K562 (cell line): ENCODE results near the gene EPDR1. TPM values are rescaled to one million over a fixed set of nuclear protein-coding genes. Genes with fewer than 3 reads are reported as not detected.

Experiments used
- GTF2A2 ChIP-seq: IDR thresholded peaks from 2 replicates; pipeline ENCODE4 v1.6.1; 2016; ENCODE audit warnings: mild to moderate bottlenecking, missing genetic modification characterization, missing compliant biosample characterization
- MECOM ChIP-seq: fragments of 250-450 bp; sonication (Bioruptor Pico); IDR thresholded peaks from 2 replicates; pipeline ENCODE4 v1.8.0; 2022; ENCODE audit warnings: inconsistent platforms
- NR2C2 ChIP-seq, 2 experiments: fragments of 200-800 bp in 1 of 2; sonication (Bioruptor generic) in 1 of 2; sonication (generic) in 1 of 2; formaldehyde crosslinking in 1 of 2; IDR thresholded peaks; 2 replicates each; pipeline versions ENCODE4 v1.6.1 to v1.8.0; 2016 to 2022; ENCODE audit warnings: mild to moderate bottlenecking in 1 of 2, missing compliant biosample characterization in 1 of 2, missing genetic modification characterization in 1 of 2, missing genetic modification reagents in 1 of 2
- RHOXF2B ChIP-seq: fragments of 250-450 bp; sonication (Bioruptor Pico); conservative IDR thresholded peaks from 2 replicates; pipeline ENCODE4 v1.5.1; 2021
- SRSF3 ChIP-seq: fragments of 200-400 bp; formaldehyde crosslinking; IDR thresholded peaks from 2 replicates; pipeline ENCODE4 v1.6.1; 2016; ENCODE audit warnings: mild to moderate bottlenecking, low read length, moderate library complexity; ENCODE audit not compliant: insufficient read depth
- ZNF184 ChIP-seq: sonication (generic); formaldehyde crosslinking; IDR thresholded peaks from 2 replicates; pipeline ENCODE4 v1.5.0; 2020; ENCODE audit warnings: missing genetic modification reagents
- polyA plus RNA-seq, 8 experiments: library from polyadenylated mRNA; depleted of rRNA in 4 of 8; stranded (reverse) in 5 of 8; unstranded in 3 of 8; fragments of >200 nt; fragmentation: Nextera tagmentation in 2 of 8; fragmentation: Illumina TruSeq in 1 of 8; extraction: Ambion mirVana in 2 of 8; extraction: Trizol in 1 of 8; gene quantifications; 2 replicates each; pipeline versions ENCODE4 v1.2.1 to v1.2.3, GENCODE V29; 2011 to 2014; ENCODE audit warnings: inconsistent platforms in 1 of 8, missing spikeins in 1 of 8
- total RNA-seq, 7 experiments: library from RNA; depleted of rRNA in 6 of 7; stranded (reverse); fragments of >200 nt in 6 of 7; fragmentation: Illumina TruSeq in 2 of 7; extraction: Trizol in 2 of 7; gene quantifications; 2 replicates each; pipeline versions ENCODE4 v1.2.1 to v1.2.3, GENCODE V29; 2011 to 2021; ENCODE audit warnings: low replicate concordance in 1 of 7
- TF ChIP-seq, protein P1 (sequence below), 3 experiments: fragments of 200-800 bp in 1 of 3; fragments of 250-450 bp in 1 of 3; fragments of 450-650 bp in 1 of 3; sonication (Bioruptor Pico) in 1 of 3; sonication (Bioruptor generic) in 1 of 3; formaldehyde crosslinking in 1 of 3; IDR thresholded peaks; 2 replicates each; pipeline versions ENCODE4 v1.6.1 to v1.8.0; 2016 to 2022; ENCODE audit warnings: mild to moderate bottlenecking in 2 of 3, missing genetic modification characterization in 2 of 3, missing compliant biosample characterization in 1 of 3, moderate library complexity in 1 of 3
- TF ChIP-seq, protein P2 (sequence below): sonication (generic); formaldehyde crosslinking; IDR thresholded peaks from 2 replicates; pipeline ENCODE4 v1.8.0; 2023; ENCODE audit warnings: mild to moderate bottlenecking, missing genetic modification reagents
- TF ChIP-seq, protein P3 (sequence below): fragments of 200-800 bp; sonication (Bioruptor generic); IDR thresholded peaks from 2 replicates; pipeline ENCODE4 v1.6.1; 2017; ENCODE audit warnings: missing genetic modification characterization, missing compliant biosample characterization
- TF ChIP-seq, protein P4 (sequence below): fragments of 250-450 bp; sonication (Bioruptor Pico); IDR thresholded peaks from 2 replicates; pipeline ENCODE4 v1.4.0; 2020; ENCODE audit warnings: mild to moderate bottlenecking, moderate library complexity, borderline replicate concordance

Gene EPDR1
- total and polyA plus RNA-seq, 9 of the 15 experiments (the other 6 are each of a cell fraction or from before 2014, with no cell fraction given): 0.01 to 0.11 TPM; not detected in 7

DNA sequence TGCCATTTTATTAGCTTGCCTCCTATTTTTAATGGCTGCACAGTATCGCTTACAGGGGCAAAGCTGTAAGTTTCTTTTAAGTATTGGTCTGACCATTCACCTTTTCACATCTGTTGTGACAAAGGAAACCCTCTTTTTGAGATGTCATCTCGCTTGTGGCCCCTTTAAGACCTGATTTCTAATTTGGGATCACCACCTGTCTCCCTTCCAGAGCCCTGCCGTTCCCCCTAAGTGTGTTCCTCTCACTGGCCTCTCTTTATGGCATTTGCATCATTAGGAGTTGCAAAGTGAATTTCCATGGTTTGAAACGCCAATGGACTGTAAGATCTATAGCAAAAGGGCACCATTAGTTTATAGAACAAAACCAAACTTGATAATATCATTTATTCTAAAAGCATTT lies 1.4 kb downstream of the EPDR1 start (continued):
- TF ChIP-seq, protein P1, sequence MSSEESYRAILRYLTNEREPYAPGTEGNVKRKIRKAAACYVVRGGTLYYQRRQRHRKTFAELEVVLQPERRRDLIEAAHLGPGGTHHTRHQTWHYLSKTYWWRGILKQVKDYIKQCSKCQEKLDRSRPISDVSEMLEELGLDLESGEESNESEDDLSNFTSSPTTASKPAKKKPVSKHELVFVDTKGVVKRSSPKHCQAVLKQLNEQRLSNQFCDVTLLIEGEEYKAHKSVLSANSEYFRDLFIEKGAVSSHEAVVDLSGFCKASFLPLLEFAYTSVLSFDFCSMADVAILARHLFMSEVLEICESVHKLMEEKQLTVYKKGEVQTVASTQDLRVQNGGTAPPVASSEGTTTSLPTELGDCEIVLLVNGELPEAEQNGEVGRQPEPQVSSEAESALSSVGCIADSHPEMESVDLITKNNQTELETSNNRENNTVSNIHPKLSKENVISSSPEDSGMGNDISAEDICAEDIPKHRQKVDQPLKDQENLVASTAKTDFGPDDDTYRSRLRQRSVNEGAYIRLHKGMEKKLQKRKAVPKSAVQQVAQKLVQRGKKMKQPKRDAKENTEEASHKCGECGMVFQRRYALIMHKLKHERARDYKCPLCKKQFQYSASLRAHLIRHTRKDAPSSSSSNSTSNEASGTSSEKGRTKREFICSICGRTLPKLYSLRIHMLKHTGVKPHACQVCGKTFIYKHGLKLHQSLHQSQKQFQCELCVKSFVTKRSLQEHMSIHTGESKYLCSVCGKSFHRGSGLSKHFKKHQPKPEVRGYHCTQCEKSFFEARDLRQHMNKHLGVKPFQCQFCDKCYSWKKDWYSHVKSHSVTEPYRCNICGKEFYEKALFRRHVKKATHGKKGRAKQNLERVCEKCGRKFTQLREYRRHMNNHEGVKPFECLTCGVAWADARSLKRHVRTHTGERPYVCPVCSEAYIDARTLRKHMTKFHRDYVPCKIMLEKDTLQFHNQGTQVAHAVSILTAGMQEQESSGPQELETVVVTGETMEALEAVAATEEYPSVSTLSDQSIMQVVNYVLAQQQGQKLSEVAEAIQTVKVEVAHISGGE (CRISPR knock-in tag; IDR thresholded peaks at IDR 0.05): no peak
- TF ChIP-seq, protein P2, sequence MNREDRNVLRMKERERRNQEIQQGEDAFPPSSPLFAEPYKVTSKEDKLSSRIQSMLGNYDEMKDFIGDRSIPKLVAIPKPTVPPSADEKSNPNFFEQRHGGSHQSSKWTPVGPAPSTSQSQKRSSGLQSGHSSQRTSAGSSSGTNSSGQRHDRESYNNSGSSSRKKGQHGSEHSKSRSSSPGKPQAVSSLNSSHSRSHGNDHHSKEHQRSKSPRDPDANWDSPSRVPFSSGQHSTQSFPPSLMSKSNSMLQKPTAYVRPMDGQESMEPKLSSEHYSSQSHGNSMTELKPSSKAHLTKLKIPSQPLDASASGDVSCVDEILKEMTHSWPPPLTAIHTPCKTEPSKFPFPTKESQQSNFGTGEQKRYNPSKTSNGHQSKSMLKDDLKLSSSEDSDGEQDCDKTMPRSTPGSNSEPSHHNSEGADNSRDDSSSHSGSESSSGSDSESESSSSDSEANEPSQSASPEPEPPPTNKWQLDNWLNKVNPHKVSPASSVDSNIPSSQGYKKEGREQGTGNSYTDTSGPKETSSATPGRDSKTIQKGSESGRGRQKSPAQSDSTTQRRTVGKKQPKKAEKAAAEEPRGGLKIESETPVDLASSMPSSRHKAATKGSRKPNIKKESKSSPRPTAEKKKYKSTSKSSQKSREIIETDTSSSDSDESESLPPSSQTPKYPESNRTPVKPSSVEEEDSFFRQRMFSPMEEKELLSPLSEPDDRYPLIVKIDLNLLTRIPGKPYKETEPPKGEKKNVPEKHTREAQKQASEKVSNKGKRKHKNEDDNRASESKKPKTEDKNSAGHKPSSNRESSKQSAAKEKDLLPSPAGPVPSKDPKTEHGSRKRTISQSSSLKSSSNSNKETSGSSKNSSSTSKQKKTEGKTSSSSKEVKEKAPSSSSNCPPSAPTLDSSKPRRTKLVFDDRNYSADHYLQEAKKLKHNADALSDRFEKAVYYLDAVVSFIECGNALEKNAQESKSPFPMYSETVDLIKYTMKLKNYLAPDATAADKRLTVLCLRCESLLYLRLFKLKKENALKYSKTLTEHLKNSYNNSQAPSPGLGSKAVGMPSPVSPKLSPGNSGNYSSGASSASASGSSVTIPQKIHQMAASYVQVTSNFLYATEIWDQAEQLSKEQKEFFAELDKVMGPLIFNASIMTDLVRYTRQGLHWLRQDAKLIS (CRISPR knock-in tag): no peak
- TF ChIP-seq ZNF184 (CRISPR knock-in tag) (no peak), RHOXF2B (CRISPR knock-in tag) (no peak), GTF2A2 (tag) (no peak), SRSF3 (no peak), NR2C2 (CRISPR knock-in tag; IDR thresholded peaks at IDR 0.05) (no peak), NR2C2 (tag; IDR thresholded peaks at IDR 0.05) (no peak), MECOM (CRISPR knock-in tag) (no peak)
- TF ChIP-seq, protein P3, sequence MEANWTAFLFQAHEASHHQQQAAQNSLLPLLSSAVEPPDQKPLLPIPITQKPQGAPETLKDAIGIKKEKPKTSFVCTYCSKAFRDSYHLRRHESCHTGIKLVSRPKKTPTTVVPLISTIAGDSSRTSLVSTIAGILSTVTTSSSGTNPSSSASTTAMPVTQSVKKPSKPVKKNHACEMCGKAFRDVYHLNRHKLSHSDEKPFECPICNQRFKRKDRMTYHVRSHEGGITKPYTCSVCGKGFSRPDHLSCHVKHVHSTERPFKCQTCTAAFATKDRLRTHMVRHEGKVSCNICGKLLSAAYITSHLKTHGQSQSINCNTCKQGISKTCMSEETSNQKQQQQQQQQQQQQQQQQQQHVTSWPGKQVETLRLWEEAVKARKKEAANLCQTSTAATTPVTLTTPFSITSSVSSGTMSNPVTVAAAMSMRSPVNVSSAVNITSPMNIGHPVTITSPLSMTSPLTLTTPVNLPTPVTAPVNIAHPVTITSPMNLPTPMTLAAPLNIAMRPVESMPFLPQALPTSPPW: no peak
- TF ChIP-seq, protein P4, sequence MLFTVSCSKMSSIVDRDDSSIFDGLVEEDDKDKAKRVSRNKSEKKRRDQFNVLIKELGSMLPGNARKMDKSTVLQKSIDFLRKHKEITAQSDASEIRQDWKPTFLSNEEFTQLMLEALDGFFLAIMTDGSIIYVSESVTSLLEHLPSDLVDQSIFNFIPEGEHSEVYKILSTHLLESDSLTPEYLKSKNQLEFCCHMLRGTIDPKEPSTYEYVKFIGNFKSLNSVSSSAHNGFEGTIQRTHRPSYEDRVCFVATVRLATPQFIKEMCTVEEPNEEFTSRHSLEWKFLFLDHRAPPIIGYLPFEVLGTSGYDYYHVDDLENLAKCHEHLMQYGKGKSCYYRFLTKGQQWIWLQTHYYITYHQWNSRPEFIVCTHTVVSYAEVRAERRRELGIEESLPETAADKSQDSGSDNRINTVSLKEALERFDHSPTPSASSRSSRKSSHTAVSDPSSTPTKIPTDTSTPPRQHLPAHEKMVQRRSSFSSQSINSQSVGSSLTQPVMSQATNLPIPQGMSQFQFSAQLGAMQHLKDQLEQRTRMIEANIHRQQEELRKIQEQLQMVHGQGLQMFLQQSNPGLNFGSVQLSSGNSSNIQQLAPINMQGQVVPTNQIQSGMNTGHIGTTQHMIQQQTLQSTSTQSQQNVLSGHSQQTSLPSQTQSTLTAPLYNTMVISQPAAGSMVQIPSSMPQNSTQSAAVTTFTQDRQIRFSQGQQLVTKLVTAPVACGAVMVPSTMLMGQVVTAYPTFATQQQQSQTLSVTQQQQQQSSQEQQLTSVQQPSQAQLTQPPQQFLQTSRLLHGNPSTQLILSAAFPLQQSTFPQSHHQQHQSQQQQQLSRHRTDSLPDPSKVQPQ (CRISPR knock-in tag): no peak
- TF ChIP-seq, all 486 proteins: peak for 0
